GM04503 (cell line): ENCODE results near the gene TMEM108.

Experiments
- DNase-seq: peaks from one replicate; pipeline ENCODE4 v3.0.0-alpha.2; 2012; ENCODE audit warnings: low read depth

The TMEM108 gene

GRCh38 chr3:133230195-133230594 is 192.0 kb downstream of the TMEM108 start:
- no peak for DNase-seq

- no peak for DNase-seq
Measured at GRCh38 chr3:133236901-133237300, 198.7 kb downstream of the TMEM108 start.

- DNase-seq, result no peak
Measured at GRCh38 chr3:133237380-133237779, 199.2 kb downstream of the TMEM108 start.

DNA sequence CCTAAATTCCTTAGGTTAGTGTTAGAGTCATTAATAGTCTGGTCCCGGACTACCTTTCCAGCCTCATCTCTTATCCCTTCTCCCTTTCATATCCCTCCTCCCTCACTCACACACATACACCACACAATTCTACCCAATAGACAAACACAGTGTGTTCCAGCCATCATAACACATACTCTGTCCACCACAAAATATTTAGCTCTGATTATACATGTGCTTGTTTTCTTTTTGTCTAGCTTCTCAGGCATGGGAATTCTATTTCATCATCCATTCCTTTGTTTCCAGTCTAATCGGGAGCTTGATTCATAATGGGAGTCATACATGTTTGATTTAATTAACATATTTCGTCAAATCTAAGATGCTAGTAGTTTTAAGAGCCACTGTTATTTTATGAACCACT is 199.8 kb downstream of the TMEM108 start:
- no peak for DNase-seq

GRCh38 chr3:133246119-133246518 is 207.9 kb downstream of the TMEM108 start:
- DNase-seq, result no peak

DNA sequence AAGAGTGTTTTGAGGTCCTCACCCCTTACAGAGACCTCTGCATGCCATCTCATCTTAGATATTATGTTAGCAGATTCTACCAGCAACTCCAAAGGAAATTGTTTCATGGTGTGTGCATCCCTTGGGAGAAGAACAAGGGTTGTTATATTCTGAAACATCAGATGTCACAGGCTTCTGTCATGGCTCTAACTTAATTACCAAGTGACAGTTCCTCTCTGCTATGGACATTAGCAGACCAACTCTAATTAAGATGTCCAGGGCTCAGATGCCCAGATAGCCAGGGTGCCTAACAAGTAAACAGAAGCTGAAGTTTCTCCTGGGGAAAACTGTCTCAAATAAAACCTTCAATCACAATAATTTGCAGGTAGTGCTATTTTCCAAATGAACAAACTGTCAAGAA is 208.6 kb downstream of the TMEM108 start:
- no peak for DNase-seq

GRCh38 chr3:133248389-133248788 is 210.2 kb downstream of the TMEM108 start:
- DNase-seq, result no peak

GRCh38 chr3:133249490-133249889 is 211.3 kb downstream of the TMEM108 start:
- no peak for DNase-seq

DNA sequence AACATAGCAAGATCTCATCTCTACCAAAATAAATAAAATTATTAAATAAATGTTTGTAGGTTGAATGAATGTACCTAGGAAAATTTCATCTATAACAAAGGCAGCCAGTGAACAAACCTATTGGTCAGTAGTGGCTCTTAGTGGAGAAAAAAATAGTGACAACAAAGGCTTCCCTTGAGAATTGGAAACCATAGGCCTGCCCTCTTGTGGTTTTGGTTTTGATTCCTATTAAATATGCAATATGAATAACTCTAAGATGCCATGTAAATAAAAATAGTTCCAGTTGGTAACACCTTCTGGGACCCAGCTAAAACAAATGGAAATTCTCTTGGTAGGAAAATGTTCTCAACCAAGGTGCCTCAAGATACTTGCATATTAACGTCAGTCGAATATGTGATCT is 216.0 kb downstream of the TMEM108 start:
- no peak for DNase-seq

DNA sequence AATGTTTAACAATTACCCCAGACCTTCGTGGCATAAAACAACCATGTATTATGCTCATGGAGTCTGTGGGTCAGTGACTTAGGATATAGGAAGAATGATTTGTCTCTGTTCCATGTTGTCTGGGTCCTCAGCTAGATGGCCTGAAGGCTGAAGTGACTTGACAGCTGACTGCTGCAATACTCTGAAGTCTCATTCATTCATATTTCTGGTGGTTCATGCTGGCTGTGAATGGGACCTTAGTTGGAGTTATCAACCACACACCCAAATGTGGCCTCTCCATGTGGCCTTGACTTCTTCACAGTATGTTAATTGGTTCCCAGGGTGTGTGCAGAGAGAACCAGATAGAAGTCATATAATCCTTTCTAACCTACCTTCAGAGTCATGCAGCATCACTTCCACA is 216.5 kb downstream of the TMEM108 start:
- no peak for DNase-seq

- no peak for DNase-seq
Measured at GRCh38 chr3:133256787-133257483, 218.7 kb downstream of the TMEM108 start.

DNA sequence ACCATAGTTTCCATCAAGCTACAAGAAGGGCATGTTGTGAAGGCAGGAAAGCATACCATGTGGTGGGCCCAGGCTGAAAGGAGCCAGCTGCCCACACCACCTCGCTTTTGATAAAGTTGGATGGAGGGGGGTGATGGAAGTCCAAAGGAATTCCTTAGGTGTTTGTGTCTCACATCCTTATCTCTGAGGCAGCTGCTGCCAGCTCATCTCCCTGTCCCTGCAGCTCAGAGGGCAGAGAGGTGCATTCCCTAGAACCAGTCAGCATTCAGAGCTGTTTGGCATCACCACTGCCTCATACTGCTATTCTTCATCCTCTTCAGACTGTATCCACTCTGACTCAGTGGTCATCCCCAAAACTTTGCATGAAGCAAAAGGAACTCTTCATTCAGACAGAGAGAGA is 220.2 kb downstream of the TMEM108 start:
- DNase-seq, result no peak

GRCh38 chr3:133259767-133260166 is 221.6 kb downstream of the TMEM108 start:
- DNase-seq, result no peak

DNA sequence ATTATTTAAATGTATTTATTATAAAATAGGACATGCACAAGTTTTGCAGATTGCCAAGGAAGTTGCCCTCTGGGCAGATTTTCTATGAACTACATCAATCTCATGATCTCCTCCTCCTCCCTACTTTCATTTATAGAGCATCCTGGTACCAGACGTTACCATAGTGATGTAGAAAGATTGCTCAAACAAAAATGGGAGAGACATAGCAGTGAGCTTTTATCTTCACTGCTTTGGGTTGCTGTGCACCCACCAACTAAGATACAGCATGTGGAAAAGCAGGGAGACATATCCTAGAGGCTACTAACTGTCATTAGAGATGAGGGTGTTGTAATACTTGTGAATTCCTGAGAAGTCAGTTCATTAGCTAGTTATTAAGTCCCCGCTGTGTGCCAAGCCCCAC is 224.1 kb downstream of the TMEM108 start:
- no peak for DNase-seq

GRCh38 chr3:133264920-133265319 is 226.7 kb downstream of the TMEM108 start:
- no peak for DNase-seq

DNA sequence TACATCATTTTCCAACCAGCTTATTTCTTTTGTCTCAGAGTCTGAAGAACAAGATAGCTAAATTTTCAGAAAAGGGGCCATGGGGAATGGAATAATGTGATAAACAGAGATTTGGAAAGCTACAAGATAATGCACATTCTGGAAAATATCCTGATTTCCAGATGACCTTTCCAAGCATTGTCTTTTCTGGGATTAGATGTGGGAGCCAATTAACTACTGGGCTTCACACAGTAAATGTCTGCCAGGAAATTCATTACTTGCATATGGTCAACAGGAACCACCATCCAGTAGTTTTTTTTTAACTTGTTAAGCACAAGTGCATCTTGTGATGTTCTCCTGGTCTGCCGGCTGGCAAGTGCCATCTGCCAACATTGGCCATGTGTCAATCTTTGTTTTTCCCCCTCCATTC is 230.5 kb downstream of the TMEM108 start:
- no peak for DNase-seq

DNA sequence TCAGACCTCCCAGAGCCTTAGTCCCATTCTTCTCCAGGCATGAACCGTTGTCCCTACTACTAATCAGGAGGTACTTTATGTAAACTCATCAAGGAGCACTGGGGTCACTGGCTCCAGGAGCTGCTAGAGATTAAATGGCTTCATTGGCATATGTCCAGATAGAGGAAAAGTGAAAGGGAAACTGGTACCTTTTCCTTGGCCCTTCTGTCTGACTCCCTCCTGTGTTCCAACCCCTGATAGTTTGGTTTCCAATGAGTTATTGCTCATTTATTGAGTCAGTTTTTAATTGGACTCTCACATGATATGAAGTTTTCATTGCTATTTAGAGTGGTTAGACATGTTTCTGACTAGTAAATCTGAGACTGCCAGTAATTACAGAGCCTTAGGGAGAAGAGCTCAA is 231.2 kb downstream of the TMEM108 start:
- DNase-seq, result no peak

DNA sequence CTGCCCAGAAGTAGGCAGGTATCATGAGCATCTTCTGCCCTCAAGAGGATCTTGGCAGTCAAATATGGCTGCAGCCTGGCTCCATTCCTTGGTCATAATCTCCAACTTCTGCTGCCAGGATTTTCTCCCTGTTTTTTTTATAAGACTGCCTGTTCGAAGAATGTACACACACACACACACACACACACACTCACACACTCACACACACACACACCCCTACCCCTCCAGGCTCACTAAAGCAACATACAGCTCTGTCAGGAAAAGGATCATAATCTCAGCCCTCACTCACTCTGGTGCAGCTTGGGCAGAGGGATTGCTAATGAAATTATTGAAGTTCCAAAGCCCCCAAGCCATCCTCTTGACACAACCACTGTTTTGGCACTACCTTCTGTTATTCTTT is 232.4 kb downstream of the TMEM108 start:
- no peak for DNase-seq

- DNase-seq, result no peak
Measured at GRCh38 chr3:133271042-133271441, 232.9 kb downstream of the TMEM108 start.

DNA sequence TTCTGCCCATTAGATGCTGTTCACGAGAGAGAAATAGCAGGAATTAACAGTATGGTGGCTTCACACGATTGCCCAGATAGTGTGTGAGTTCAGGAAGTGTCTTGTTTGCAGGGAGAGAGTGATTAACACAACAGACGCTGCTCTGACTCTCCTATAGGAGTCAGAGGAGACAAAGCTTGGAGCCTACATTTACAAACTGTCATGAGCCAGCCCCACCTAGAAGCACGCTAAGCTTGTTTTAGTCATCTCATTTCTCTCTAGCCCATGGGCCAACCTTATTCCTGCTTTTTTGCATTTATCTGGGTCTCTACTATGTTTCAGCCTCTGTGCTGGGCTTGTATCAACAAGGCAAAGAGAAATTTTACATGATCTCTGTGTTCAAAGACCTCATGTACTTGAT is 233.3 kb downstream of the TMEM108 start:
- no peak for DNase-seq

DNA sequence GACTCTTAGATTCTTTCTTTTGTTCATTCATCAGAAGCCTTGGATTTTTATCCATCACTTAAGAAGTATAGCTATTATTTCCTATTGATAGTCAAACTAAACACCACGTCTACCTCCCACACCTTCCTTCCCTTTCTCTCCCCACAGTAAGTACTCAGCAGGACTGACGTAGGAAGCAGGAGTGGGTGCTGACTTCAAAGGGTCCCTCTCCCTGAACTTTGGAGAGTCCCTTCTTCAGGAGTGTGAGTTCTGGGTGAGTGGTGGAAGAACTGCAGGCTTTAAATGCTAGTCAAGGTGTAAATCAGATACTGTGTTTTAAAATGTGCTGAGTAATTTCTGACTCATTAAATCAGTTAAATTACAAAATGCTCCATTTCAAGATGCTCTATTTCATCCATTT is 235.2 kb downstream of the TMEM108 start:
- no peak for DNase-seq

DNA sequence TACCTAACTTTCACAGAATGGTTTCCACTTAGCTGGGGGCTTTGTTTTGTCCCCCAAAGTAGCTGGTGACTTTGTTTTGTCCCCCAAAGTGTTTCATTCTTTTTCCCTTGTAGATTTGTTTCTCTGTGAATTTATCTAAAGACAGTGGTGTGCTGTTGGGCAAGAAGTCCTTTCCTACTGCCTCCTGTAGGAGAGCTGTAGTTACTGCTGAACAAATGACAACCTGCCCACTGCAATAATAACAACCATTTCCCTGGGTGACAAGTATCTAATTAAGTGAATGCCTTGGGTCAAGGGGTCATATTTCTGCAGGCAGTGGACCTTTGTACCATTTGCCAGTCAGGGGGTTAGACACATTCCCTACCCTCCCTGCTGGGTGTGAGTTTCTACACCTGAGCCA is 236.3 kb downstream of the TMEM108 start:
- DNase-seq, result no peak

GRCh38 chr3:133276594-133276993 is 238.4 kb downstream of the TMEM108 start:
- DNase-seq, result no peak

DNA sequence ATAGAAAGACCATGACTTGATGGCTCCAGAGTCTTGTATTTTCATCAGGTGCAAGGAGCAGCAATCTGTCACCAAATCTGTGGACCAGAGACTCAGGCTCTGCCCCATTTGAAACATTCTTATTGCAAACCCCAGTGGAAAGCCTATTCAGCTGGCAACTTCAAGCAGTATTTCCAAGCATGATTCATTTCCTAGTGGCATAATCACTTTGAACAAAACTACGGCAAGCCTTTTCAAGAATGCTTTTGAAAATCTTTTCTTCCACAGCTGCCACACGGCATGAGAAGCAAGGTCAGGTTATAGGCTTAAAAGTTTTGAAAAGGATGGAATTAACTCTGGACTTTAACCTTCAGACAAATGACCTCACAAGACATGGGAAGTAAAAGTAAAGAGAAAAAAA is 239.6 kb downstream of the TMEM108 start:
- DNase-seq, result no peak
